ENCODE results near the gene ARHGAP26.
"Not testable (repeated sequence)": the region's sequence is repeated elsewhere in the genome, so short reads cannot be mapped to it uniquely, and the experiment has no call there.

Gene ARHGAP26

GRCh38 chr5:143200781-143201398 lies 430.7 kb downstream of the ARHGAP26 start:
- peak; percentile 25 for DNase-seq

- DNase-seq: no peak
Observed at GRCh38 chr5:143201589-143201988, 431.4 kb downstream of the ARHGAP26 start.

GRCh38 chr5:143203301-143203956 lies 433.3 kb downstream of the ARHGAP26 start:
- DNase-seq: not testable (repeated sequence)

- DNase-seq: no peak
Observed at GRCh38 chr5:143204474-143205246, 434.5 kb downstream of the ARHGAP26 start.

- peak; percentile 89 for DNase-seq
Observed at GRCh38 chr5:143205386-143205785, 435.2 kb downstream of the ARHGAP26 start.

- no peak for DNase-seq
Observed at GRCh38 chr5:143205883-143206195, 435.7 kb downstream of the ARHGAP26 start.

- no peak for DNase-seq
Observed at GRCh38 chr5:143206196-143207053, 436.2 kb downstream of the ARHGAP26 start.

GRCh38 chr5:143207058-143207457 lies 436.9 kb downstream of the ARHGAP26 start:
- no peak for DNase-seq

GRCh38 chr5:143207563-143208364 lies 437.6 kb downstream of the ARHGAP26 start:
- DNase-seq: no peak

- no peak for DNase-seq
Observed at GRCh38 chr5:143208365-143208641, 438.1 kb downstream of the ARHGAP26 start.

GRCh38 chr5:143208781-143209510 lies 438.8 kb downstream of the ARHGAP26 start:
- DNase-seq: no peak

- no peak for DNase-seq
Observed at GRCh38 chr5:143209881-143210395, 439.8 kb downstream of the ARHGAP26 start.

- no peak for DNase-seq
Observed at GRCh38 chr5:143210576-143210975, 440.4 kb downstream of the ARHGAP26 start.

- DNase-seq: no peak
Observed at GRCh38 chr5:143212261-143212660, 442.1 kb downstream of the ARHGAP26 start.

- peak; percentile 10 for DNase-seq
Observed at GRCh38 chr5:143213231-143213850, 443.2 kb downstream of the ARHGAP26 start.

GRCh38 chr5:143213851-143214363 lies 443.7 kb downstream of the ARHGAP26 start:
- DNase-seq: no peak

- DNase-seq: no peak
Observed at GRCh38 chr5:143214458-143214857, 444.3 kb downstream of the ARHGAP26 start.

GRCh38 chr5:143214890-143215289 lies 444.7 kb downstream of the ARHGAP26 start:
- DNase-seq: no peak

GRCh38 chr5:143215690-143216089 lies 445.5 kb downstream of the ARHGAP26 start:
- no peak for DNase-seq

GRCh38 chr5:143216211-143216610 lies 446.0 kb downstream of the ARHGAP26 start:
- DNase-seq: no peak

Measured in amniotic stem cell (primary cell).